GM12878 (cell line): Measurements from ENCODE around the gene CTDP1. TPM values are rescaled to one million over a fixed set of nuclear protein-coding genes. Genes with fewer than 3 reads are reported as not detected.

Source experiments
- ATF7 ChIP-seq: fragments of 450-650 bp; IDR thresholded peaks from 2 replicates; pipeline ENCODE4 v1.6.1; 2016; ENCODE audit warnings: low read depth, mild to moderate bottlenecking
- CHD1 ChIP-seq: IDR thresholded peaks from 2 replicates; pipeline ENCODE4 v1.6.1; 2012; ENCODE audit warnings: low read depth, low read length, improper control_type of control experiment
- CHD2 ChIP-seq: IDR thresholded peaks from 2 replicates; pipeline ENCODE4 v1.6.1; 2011; ENCODE audit warnings: low read depth, low read length, improper control_type of control experiment, borderline replicate concordance
- CTCF ChIP-seq, 3 experiments: IDR thresholded peaks in 2 of 3; conservative IDR thresholded peaks in 1 of 3; 2 replicates each; pipeline ENCODE4 v1.5.1; 2011; ENCODE audit warnings: low read depth in 3 of 3, low read length in 3 of 3, mild to moderate bottlenecking in 3 of 3, control low read depth in 2 of 3, moderate library complexity in 2 of 3, inconsistent platforms in 1 of 3, mixed read lengths in 1 of 3; ENCODE audit not compliant: control insufficient read depth in 2 of 3, insufficient read depth in 1 of 3; ENCODE audit errors: extremely low read depth in 1 of 3
- FOXM1 ChIP-seq: IDR thresholded peaks from 2 replicates; pipeline ENCODE4 v1.6.1; 2012; ENCODE audit warnings: low read depth, mild to moderate bottlenecking, inconsistent platforms, low read length, moderate library complexity
- KAT2A ChIP-seq: conservative IDR thresholded peaks from 2 replicates; pipeline ENCODE4 v1.6.1; 2011; ENCODE audit warnings: low read depth, low read length; ENCODE audit not compliant: control insufficient read depth
- LARP7 ChIP-seq: fragments of 450-650 bp; IDR thresholded peaks from 2 replicates; pipeline ENCODE4 v1.6.1; 2017; ENCODE audit warnings: mild to moderate bottlenecking
- MTA3 ChIP-seq: IDR thresholded peaks from 2 replicates; pipeline ENCODE4 v1.6.1; 2012; ENCODE audit warnings: low read length, inconsistent platforms, borderline replicate concordance
- NFXL1 ChIP-seq: fragments of 450-650 bp; IDR thresholded peaks from 2 replicates; pipeline ENCODE4 v1.6.1; 2017; ENCODE audit warnings: antibody characterized with exemption, mild to moderate bottlenecking, borderline replicate concordance
- NFYB ChIP-seq: IDR thresholded peaks from 2 replicates; pipeline ENCODE4 v1.6.1; 2011; ENCODE audit warnings: low read depth, mild to moderate bottlenecking, low read length, improper control_type of control experiment, moderate library complexity; ENCODE audit not compliant: insufficient read depth
- NR2C2 ChIP-seq: IDR thresholded peaks from 2 replicates; pipeline ENCODE4 v1.6.1; 2011; ENCODE audit warnings: borderline replicate concordance, low read depth; ENCODE audit not compliant: control insufficient read depth, insufficient read length
- NR2F1 ChIP-seq: fragments of 450-650 bp; conservative IDR thresholded peaks from 2 replicates; pipeline ENCODE4 v1.6.1; 2017; ENCODE audit warnings: mild to moderate bottlenecking
- PAX5 ChIP-seq: IDR thresholded peaks from 2 replicates; pipeline ENCODE4 v1.6.1; 2011; ENCODE audit warnings: low read depth, low read length, borderline replicate concordance
- POLR2AphosphoS5 ChIP-seq: IDR thresholded peaks from 2 replicates; pipeline ENCODE4 v1.6.1; 2011; ENCODE audit warnings: mild to moderate bottlenecking, low read length, inconsistent platforms
- PRDM15 ChIP-seq: fragments of 450-650 bp; formaldehyde crosslinking; IDR thresholded peaks from 2 replicates; pipeline ENCODE4 v1.4.0; 2020; ENCODE audit warnings: mild to moderate bottlenecking, moderate library complexity
- RBBP5 ChIP-seq: fragments of 200-600 bp; sonication (generic); conservative IDR thresholded peaks from 2 replicates; pipeline ENCODE4 v1.6.1; 2016
- SIN3A ChIP-seq: IDR thresholded peaks from 2 replicates; pipeline ENCODE4 v1.6.1; 2012; ENCODE audit warnings: low read depth, low read length, improper control_type of control experiment
- SIX5 ChIP-seq: IDR thresholded peaks from 2 replicates; pipeline ENCODE4 v1.6.1; 2011; ENCODE audit warnings: mild to moderate bottlenecking, low read depth, low read length, moderate library complexity; ENCODE audit not compliant: severe bottlenecking
- SMAD1 ChIP-seq: fragments of 450-650 bp; IDR thresholded peaks from 2 replicates; pipeline ENCODE4 v1.6.1; 2018; ENCODE audit warnings: mild to moderate bottlenecking, low read depth; ENCODE audit not compliant: partially characterized antibody
- SMC3 ChIP-seq: IDR thresholded peaks from 2 replicates; pipeline ENCODE4 v1.6.1; 2011; ENCODE audit warnings: low read length, improper control_type of control experiment, borderline replicate concordance
- TCF3 ChIP-seq: IDR thresholded peaks from 2 replicates; pipeline ENCODE4 v1.6.1; 2012; ENCODE audit warnings: low read depth, mild to moderate bottlenecking, low read length, borderline replicate concordance; ENCODE audit not compliant: insufficient read depth
- YBX1 ChIP-seq: fragments of 450-650 bp; IDR thresholded peaks from 2 replicates; pipeline ENCODE4 v1.6.1; 2016; ENCODE audit warnings: antibody characterized with exemption
- ZNF217 ChIP-seq: fragments of 450-650 bp; IDR thresholded peaks from 2 replicates; pipeline ENCODE4 v1.6.1; 2017; ENCODE audit warnings: antibody characterized with exemption, mild to moderate bottlenecking
- ZNF622 ChIP-seq: fragments of 450-650 bp; IDR thresholded peaks from 2 replicates; pipeline ENCODE4 v1.6.1; 2017; ENCODE audit warnings: mild to moderate bottlenecking, inconsistent platforms
- polyA plus RNA-seq, 11 experiments: library from polyadenylated mRNA; depleted of rRNA in 4 of 11; unstranded in 6 of 11; stranded (reverse) in 5 of 11; fragments of >200 nt; fragmentation: Nextera tagmentation in 4 of 11; fragmentation: Illumina TruSeq in 1 of 11; extraction: Ambion mirVana in 4 of 11; extraction: Trizol in 1 of 11; gene quantifications; 1 replicate in 1 of 11; 2 replicates in 10 of 11; pipeline versions ENCODE4 v1.2.1 to v1.2.3, GENCODE V29; 2011 to 2016; ENCODE audit warnings: inconsistent platforms in 2 of 11, missing spikeins in 2 of 11, low read depth in 1 of 11
- total RNA-seq, 4 experiments: library from RNA; depleted of rRNA in 3 of 4; stranded (reverse); fragments of >200 nt in 3 of 4; fragmentation: Illumina TruSeq in 1 of 4; extraction: Trizol in 1 of 4; gene quantifications; 2 replicates each; pipeline versions ENCODE4 v1.2.1 to v1.2.3, GENCODE V29; 2013 to 2021
- TF ChIP-seq, protein P1 (sequence below): IDR thresholded peaks from 2 replicates; pipeline ENCODE4 v1.6.1; 2011; ENCODE audit warnings: borderline replicate concordance, low read depth, mild to moderate bottlenecking, moderate library complexity, mixed read lengths, low read length; ENCODE audit not compliant: insufficient read depth; ENCODE audit errors: extremely low read length

CTDP1 gene
- total and polyA plus RNA-seq, 10 of the 15 experiments (the other 5 are each of a cell fraction or from before 2014, with no cell fraction given): 0.32 to 31.3 (median 8.8) TPM

GRCh38 chr18:79678665-79679551, 695 bp upstream of the CTDP1 start (continued):
- peak; percentile 61; the same call in 1 of the 2 replicates for TF ChIP-seq POLR2AphosphoS5
- peak; percentile 94 for TF ChIP-seq SIX5
- no peak for TF ChIP-seq PRDM15
- TF ChIP-seq YBX1: no peak
- no peak for TF ChIP-seq ATF7
- no peak for TF ChIP-seq CTCF (IDR thresholded peaks at IDR 0.05 in 2 of 3, conservative IDR thresholded peaks at IDR 0.05 in 1 of 3; ENCODE audit: control insufficient read depth in 2 of 3, extremely low read depth in 1 of 3, insufficient read depth in 1 of 3, low read depth in 3 of 3, low read length in 3 of 3)
- no peak for TF ChIP-seq SMC3
- peak; percentile 88 for TF ChIP-seq CHD2
- peak; percentile 26; the same call in 1 of the 2 replicates for TF ChIP-seq PAX5
- TF ChIP-seq CHD1: no peak
- TF ChIP-seq, protein P1, sequence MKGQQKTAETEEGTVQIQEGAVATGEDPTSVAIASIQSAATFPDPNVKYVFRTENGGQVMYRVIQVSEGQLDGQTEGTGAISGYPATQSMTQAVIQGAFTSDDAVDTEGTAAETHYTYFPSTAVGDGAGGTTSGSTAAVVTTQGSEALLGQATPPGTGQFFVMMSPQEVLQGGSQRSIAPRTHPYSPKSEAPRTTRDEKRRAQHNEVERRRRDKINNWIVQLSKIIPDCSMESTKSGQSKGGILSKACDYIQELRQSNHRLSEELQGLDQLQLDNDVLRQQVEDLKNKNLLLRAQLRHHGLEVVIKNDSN: peak; percentile 81
- TF ChIP-seq LARP7: peak; percentile 60
- no peak for TF ChIP-seq RBBP5
- peak; percentile 63 for TF ChIP-seq NR2F1
- TF ChIP-seq TCF3: peak; percentile 84
- TF ChIP-seq KAT2A: no peak
- TF ChIP-seq NR2C2: no peak
- TF ChIP-seq NFYB: 0 out of 2 replicates have a peak, but pooled peaks have one; percentile 14
- no peak for TF ChIP-seq SMAD1
- no peak for TF ChIP-seq FOXM1
- no peak for TF ChIP-seq ZNF217
- TF ChIP-seq MTA3: no peak
- no peak for TF ChIP-seq ZNF622
- TF ChIP-seq SIN3A: peak; percentile 46; the same call in 1 of the 2 replicates
- TF ChIP-seq NFXL1: no peak
